GM23338 (cell line): ENCODE measurements around the gene HIVEP2. TPM values are rescaled to one million over a fixed set of nuclear protein-coding genes. Genes with fewer than 3 reads are reported as not detected.

Experiments used
- ATAC-seq: fragments of 200-7000 bp; cut with Tn5 transposase; 3 replicates; pipeline ENCODE4 v1.9.1; 2020
- DNase-seq: peaks from one replicate; pipeline ENCODE4 v3.0.0-alpha.2; 2015; ENCODE audit warnings: low spot score
- H2AFZ ChIP-seq: fragments of 200-600 bp; sonication (generic); 2 replicates; pipeline ENCODE4 v1.8.0; 2016; ENCODE audit warnings: antibody characterized with exemption, mild to moderate bottlenecking, moderate library complexity
- H3F3A ChIP-seq: fragments of 200-600 bp; sonication (generic); replicated peaks from 2 replicates; pipeline ENCODE4 v1.8.0; 2017; ENCODE audit warnings: antibody characterized with exemption, mixed run types, low read depth
- H3K27ac ChIP-seq: fragments of 200-600 bp; sonication (generic); 2 replicates; pipeline ENCODE4 v1.6.1; 2016; ENCODE audit warnings: low read depth
- H3K27me3 ChIP-seq: fragments of 200-600 bp; sonication (generic); 2 replicates; pipeline ENCODE4 v1.8.0; 2016; ENCODE audit warnings: mild to moderate bottlenecking, mixed run types, moderate library complexity; ENCODE audit not compliant: insufficient read depth
- H3K36me3 ChIP-seq: fragments of 200-600 bp; sonication (generic); 2 replicates; pipeline ENCODE4 v1.8.0; 2016; ENCODE audit warnings: mild to moderate bottlenecking; ENCODE audit not compliant: insufficient read depth
- H3K4me1 ChIP-seq: fragments of 200-600 bp; sonication (generic); 2 replicates; pipeline ENCODE4 v1.8.0; 2016; ENCODE audit warnings: mild to moderate bottlenecking, moderate library complexity; ENCODE audit not compliant: insufficient read depth
- H3K4me2 ChIP-seq: fragments of 200-600 bp; sonication (generic); 2 replicates; pipeline ENCODE4 v1.7.1; 2017; ENCODE audit warnings: mixed run types
- H3K4me3 ChIP-seq: fragments of 200-600 bp; sonication (generic); 2 replicates; pipeline ENCODE4 v1.6.1; 2016; ENCODE audit warnings: mixed run types
- H3K79me2 ChIP-seq: fragments of 200-600 bp; sonication (generic); replicated peaks from 2 replicates; pipeline ENCODE4 v1.8.0; 2017; ENCODE audit warnings: mild to moderate bottlenecking; ENCODE audit not compliant: insufficient read depth
- H3K9me2 ChIP-seq: fragments of 200-600 bp; sonication (generic); 2 replicates; pipeline ENCODE4 v1.8.0; 2017; ENCODE audit not compliant: insufficient read depth
- H4K20me1 ChIP-seq: fragments of 200-600 bp; sonication (generic); replicated peaks from 2 replicates; pipeline ENCODE4 v1.8.0; 2017; ENCODE audit warnings: mild to moderate bottlenecking; ENCODE audit not compliant: insufficient read depth
- H3K27ac Mint-ChIP-seq: 2 replicates; pipeline ENCODE4 v1.8.0; 2020; ENCODE audit warnings: inconsistent platforms, mild to moderate bottlenecking, moderate library complexity, mixed read lengths
- H3K27me3 Mint-ChIP-seq: 3 replicates; pipeline ENCODE4 v1.8.0; 2022; ENCODE audit warnings: low read depth, mild to moderate bottlenecking, moderate library complexity, mixed read lengths, inconsistent platforms; ENCODE audit not compliant: insufficient read depth, poor library complexity
- H3K36me3 Mint-ChIP-seq: 3 replicates; pipeline ENCODE4 v1.8.0; 2021; ENCODE audit warnings: low read depth, mild to moderate bottlenecking, inconsistent platforms, moderate library complexity, mixed read lengths
- H3K4me1 Mint-ChIP-seq: 3 replicates; pipeline ENCODE4 v1.8.0; 2020; ENCODE audit warnings: mild to moderate bottlenecking, inconsistent platforms, mixed read lengths
- H3K4me3 Mint-ChIP-seq: 3 replicates; pipeline ENCODE4 v1.8.0; 2021; ENCODE audit warnings: moderate library complexity, mild to moderate bottlenecking, inconsistent platforms, mixed read lengths
- H3K9me3 Mint-ChIP-seq: 3 replicates; pipeline ENCODE4 v1.8.0; 2020; ENCODE audit warnings: moderate library complexity, mild to moderate bottlenecking, inconsistent platforms, mixed read lengths
- CREB1 ChIP-seq: fragments of 250-450 bp; sonication (Bioruptor Pico); IDR thresholded peaks from 2 replicates; pipeline ENCODE4 v1.5.0; 2020; ENCODE audit warnings: low read depth, mild to moderate bottlenecking, moderate library complexity
- CTCF ChIP-seq, 2 experiments: fragments of 200-600 bp in 1 of 2; sonication (generic) in 1 of 2; conservative IDR thresholded peaks; 2 replicates each; pipeline versions ENCODE4 v1.5.1 to v1.6.1; 2016 to 2017; ENCODE audit warnings: antibody characterized with exemption in 2 of 2, low read depth in 2 of 2, mild to moderate bottlenecking in 2 of 2, moderate library complexity in 1 of 2
- ETS1 ChIP-seq: IDR thresholded peaks from 2 replicates; pipeline ENCODE4 v1.6.1; 2016; ENCODE audit warnings: antibody characterized with exemption
- EZH2 ChIP-seq: fragments of 200-600 bp; sonication (generic); IDR thresholded peaks from one replicate; pipeline ENCODE4 v1.8.0; 2017; ENCODE audit warnings: antibody characterized with exemption, mild to moderate bottlenecking, low read depth; ENCODE audit not compliant: unreplicated experiment
- EZH2phosphoT487 ChIP-seq: fragments of 200-600 bp; sonication (generic); IDR thresholded peaks from one replicate; pipeline ENCODE4 v1.8.1; 2018; ENCODE audit warnings: antibody characterized with exemption; ENCODE audit not compliant: unreplicated experiment
- JUNB ChIP-seq: IDR thresholded peaks from one replicate; pipeline ENCODE4 v1.6.1; 2016; ENCODE audit warnings: antibody characterized with exemption; ENCODE audit not compliant: unreplicated experiment
- NANOG ChIP-seq: IDR thresholded peaks from 2 replicates; pipeline ENCODE4 v1.6.1; 2016; ENCODE audit warnings: antibody characterized with exemption, borderline replicate concordance
- POLR2AphosphoS5 ChIP-seq: IDR thresholded peaks from 2 replicates; pipeline ENCODE4 v1.6.1; 2016; ENCODE audit warnings: antibody characterized with exemption, low read depth
- REST ChIP-seq: IDR thresholded peaks from one replicate; pipeline ENCODE4 v1.6.1; 2018; ENCODE audit warnings: antibody characterized with exemption; ENCODE audit not compliant: unreplicated experiment
- STAT1 ChIP-seq: IDR thresholded peaks from one replicate; pipeline ENCODE4 v1.6.1; 2016; ENCODE audit warnings: antibody characterized with exemption; ENCODE audit not compliant: unreplicated experiment
- ZNF114 ChIP-seq: fragments of 250-450 bp; sonication (Bioruptor Pico); IDR thresholded peaks from 2 replicates; pipeline ENCODE4 v1.5.0; 2020; ENCODE audit warnings: mild to moderate bottlenecking, moderate library complexity
- ZNF331 ChIP-seq: fragments of 250-450 bp; sonication (Bioruptor Pico); IDR thresholded peaks from 2 replicates; pipeline ENCODE4 v1.5.0; 2020; ENCODE audit warnings: low read depth, mild to moderate bottlenecking, moderate library complexity
- ZNF462 ChIP-seq: fragments of 250-450 bp; sonication (Bioruptor Pico); IDR thresholded peaks from 2 replicates; pipeline ENCODE4 v1.5.0; 2020; ENCODE audit warnings: mild to moderate bottlenecking, moderate library complexity
- polyA plus RNA-seq: library from polyadenylated mRNA; unstranded; fragments of >200 nt; fragmentation: Nextera tagmentation; extraction: Ambion mirVana; gene quantifications from 2 replicates; pipeline ENCODE4 v1.2.1, GENCODE V29; 2016
- total RNA-seq: library from RNA; depleted of rRNA; stranded (reverse); fragments of >200 nt; shearing (Covaris generic); gene quantifications from 2 replicates; pipeline ENCODE4 v1.2.3, GENCODE V29; 2014

HIVEP2 gene
- total and polyA plus RNA-seq, 2 experiments from 2014 or later = 1.5 to 7.4 TPM

- no peak overlapping the region for H3K4me3 Mint-ChIP-seq
- 0 out of 2 replicates have a peak, but pooled peaks cover 8% of the 10 kb centered on the region for H4K20me1 ChIP-seq
- TF ChIP-seq CTCF (conservative IDR thresholded peaks at IDR 0.05; ENCODE audit: low read depth in 2 of 2) (no peak), JUNB (no peak), REST (no peak), ZNF114 (CRISPR knock-in tag) (no peak), ZNF462 (CRISPR knock-in tag) (no peak), CREB1 (CRISPR knock-in tag) (no peak), NANOG (no peak), EZH2 (no peak), POLR2AphosphoS5 (no peak), STAT1 (no peak), EZH2phosphoT487 (no peak), ZNF331 (no peak), ETS1 (no peak)
- H3K36me3 ChIP-seq = no peaks in the 10 kb centered on the region
- no peak overlapping the region for H2AFZ ChIP-seq
- no peaks in the 10 kb centered on the region for H3F3A ChIP-seq
- H3K9me2 ChIP-seq = no peaks in the 10 kb centered on the region
- no peak overlapping the region for H3K4me2 ChIP-seq
- no peaks in the 10 kb centered on the region for H3K36me3 Mint-ChIP-seq
- peaks cover 9% of the 10 kb centered on the region; the same call in 1 of the 2 replicates for H3K27me3 ChIP-seq
- H3K4me1 ChIP-seq = 0 out of 2 replicates have a peak, but pooled peaks cover 4% of the 10 kb centered on the region
- ATAC-seq (no peak), DNase-seq (no peak)
- peaks cover 24% of the 10 kb centered on the region; the same call in 2 of the 3 replicates for H3K4me1 Mint-ChIP-seq
- H3K9me3 Mint-ChIP-seq = no peaks in the 10 kb centered on the region
- peaks cover 2% of the 10 kb centered on the region for H3K27me3 Mint-ChIP-seq
- H3K79me2 ChIP-seq = peaks cover 52% of the 10 kb centered on the region
- no peak overlapping the region for H3K27ac ChIP-seq
- no peak overlapping the region for H3K27ac Mint-ChIP-seq
- no peak overlapping the region for H3K4me3 ChIP-seq
Observed at GRCh38 chr6:142932889-142933288, 12.1 kb downstream of the HIVEP2 start.
